Kidney (tissue), 14 donors: ENCODE measurements around the gene NAA30. TPM values are rescaled to one million over a fixed set of nuclear protein-coding genes. Genes with fewer than 3 reads are reported as not detected.

Source experiments
- DNase-seq, 5 donors: peaks; one replicate each; pipeline ENCODE4 v3.0.0-alpha.2; 2013 to 2020
- FAIRE-seq: peaks from 2 replicates; lab custom pipeline; 2012; peaks lifted over from hg19 to GRCh38; lab: Jason Lieb, UNC
- H3K27ac ChIP-seq, 2 donors: one replicate each; pipeline ENCODE4 v1.7.0; 2013; ENCODE audit warnings: low read depth in 2 of 2, low read length in 2 of 2, inconsistent platforms in 1 of 2
- H3K27me3 ChIP-seq: one replicate; pipeline ENCODE4 v1.7.1; 2013; ENCODE audit warnings: low read length, inconsistent platforms; ENCODE audit not compliant: control insufficient read depth, insufficient read depth
- H3K36me3 ChIP-seq, 3 donors: one replicate each; pipeline versions ENCODE4 v1.7.0 to v1.7.1; 2013; ENCODE audit warnings: low read length in 3 of 3, control low read depth in 1 of 3, inconsistent platforms in 1 of 3; ENCODE audit not compliant: insufficient read depth in 3 of 3, control insufficient read depth in 2 of 3
- H3K4me1 ChIP-seq, 3 donors: one replicate each; pipeline versions ENCODE4 v1.7.0 to v1.7.1; 2013; ENCODE audit warnings: low read length in 3 of 3, inconsistent platforms in 1 of 3, low read depth in 1 of 3; ENCODE audit not compliant: control insufficient read depth in 2 of 3, insufficient read depth in 2 of 3
- H3K4me3 ChIP-seq, 3 donors: one replicate each; pipeline versions ENCODE4 v1.7.0 to v1.8.1; 2013; ENCODE audit warnings: low read length in 3 of 3, control low read depth in 1 of 3, inconsistent platforms in 1 of 3
- H3K9ac ChIP-seq, 3 donors: one replicate each; pipeline versions ENCODE4 v1.7.0 to v1.7.1; 2013; ENCODE audit warnings: low read length in 3 of 3, control low read depth in 1 of 3, inconsistent platforms in 1 of 3
- H3K9me3 ChIP-seq, 3 donors: one replicate each; pipeline versions ENCODE4 v1.7.0 to v1.7.1; 2013; ENCODE audit warnings: low read length in 3 of 3, control low read depth in 1 of 3, inconsistent platforms in 1 of 3; ENCODE audit not compliant: control insufficient read depth in 2 of 3, insufficient read depth in 1 of 3
- CTCF ChIP-seq: IDR thresholded peaks from 3 replicates; pipeline ENCODE4 v1.5.1; 2012; ENCODE audit warnings: mild to moderate bottlenecking, moderate library complexity, borderline replicate concordance; ENCODE audit not compliant: insufficient read depth; ENCODE audit errors: extremely low read depth
- intact Hi-C: fragments of 100-400 bp; cut with DNase I; formaldehyde crosslinking; loops from one replicate; pipeline ENCODE4 v1.11.1; 2022
- polyA plus RNA-seq: library from polyadenylated mRNA; stranded (reverse); fragments of 350-450 nt; fragmentation: Illumina TruSeq; extraction: RNeasy Lipid Tissue Mini Kit (QIAGEN cat#74804); gene quantifications from one replicate; pipeline ENCODE4 v1.2.3, GENCODE V29; 2014; ENCODE audit warnings: low read depth, low replicate concordance; ENCODE audit not compliant: insufficient read depth
- total RNA-seq: library from RNA; stranded (reverse); fragmentation: NEBNext Ultra II Directional; extraction: Animal tissue kit (Norgen Biotek cat#: 25700); gene quantifications from one replicate; pipeline ENCODE4 v1.2.1, GENCODE V29; 2021
- donor health status: control.
- donor health status: control.
- donor health status: control.
- donor health status: control.
- donor health status: control.
- donor health status: DM: yes; HTN: yes; CAD: no.
- donor health status: Normal renal cell carcinoma (clear cell type).

NAA30 gene
- total and polyA plus RNA-seq, 2 donors from 2014 or later = 9.2 to 17.1 TPM

- H3K4me3 ChIP-seq = no peak overlapping the region
- FAIRE-seq = no peak
- H3K9me3 ChIP-seq = no peaks in the 10 kb centered on the region
- no peak overlapping the region for H3K9ac ChIP-seq
- H3K36me3 ChIP-seq = peaks cover 4 to 16% (median 6%) of the 10 kb centered on the region in 3 donors
- no peaks in the 10 kb centered on the region for H3K4me1 ChIP-seq
- no peak overlapping the region for H3K27ac ChIP-seq
- no peaks in the 10 kb centered on the region for H3K27me3 ChIP-seq
- TF ChIP-seq CTCF = no peak
- DNase-seq = no peak
- intact Hi-C loops = no loop called here
Measured at GRCh38 chr14:57400556-57401494, 10.4 kb downstream of the NAA30 start.

GRCh38 chr14:57401501-57401900, 11.1 kb downstream of the NAA30 start:
- Histone ChIP-seq H3K4me3 (no peak overlapping the region), H3K27me3 (no peaks in the 10 kb centered on the region), H3K4me1 (no peaks in the 10 kb centered on the region), H3K36me3 (peaks cover 4 to 16% (median 6%) of the 10 kb centered on the region in 3 donors), H3K27ac (no peak overlapping the region), H3K9ac (no peak overlapping the region), H3K9me3 (no peaks in the 10 kb centered on the region)
- DNase-seq (no peak), FAIRE-seq (no peak)
- intact Hi-C loops = no loop called here
- TF ChIP-seq CTCF = no peak

GRCh38 chr14:57402173-57402852, 11.9 kb downstream of the NAA30 start:
- H3K4me3 ChIP-seq = no peak overlapping the region
- FAIRE-seq (no peak), DNase-seq (no peak)
- H3K36me3 ChIP-seq = peaks cover 1 to 14% (median 4%) of the 10 kb centered on the region in 3 donors
- no peak for TF ChIP-seq CTCF
- no peak overlapping the region for H3K27ac ChIP-seq
- H3K9ac ChIP-seq = no peak overlapping the region
- no peaks in the 10 kb centered on the region for H3K4me1 ChIP-seq
- no peaks in the 10 kb centered on the region for H3K9me3 ChIP-seq
- no peaks in the 10 kb centered on the region for H3K27me3 ChIP-seq
- intact Hi-C loops = no loop called here
